Measurements from ENCODE around the gene KRTAP19-2. TPM values are rescaled to one million over a fixed set of nuclear protein-coding genes. Genes with fewer than 3 reads are reported as not detected.

The KRTAP19-2 gene
- total RNA-seq, 1 experiment from 2014 or later = not detected

GRCh38 chr21:30439975-30440374, 47.3 kb downstream of the KRTAP19-2 start, which contains the start of gene KRTAP15-1:
KRTAP15-1 (plus strand) TSS chr21:30440275; CDS start chr21:30440328, 53 bp downstream.
- no peak within 1 kb of the TSS for H3K27ac Mint-ChIP-seq
- POLR2A ChIA-PET = no interaction called here
- TF ChIP-seq NFATC4 (CRISPR knock-in tag; IDR thresholded peaks at IDR 0.05) = no peak
- TF ChIP-seq PRRX2 (CRISPR knock-in tag; IDR thresholded peaks at IDR 0.05) = no peak
- no peak for TF ChIP-seq EMX1 (CRISPR knock-in tag; IDR thresholded peaks at IDR 0.05)
- no peak for TF ChIP-seq AR (CRISPR knock-in tag; IDR thresholded peaks at IDR 0.05)
- TF ChIP-seq ARID4B (CRISPR knock-in tag; IDR thresholded peaks at IDR 0.05; ENCODE audit: borderline replicate concordance) = no peak
- no peak for TF ChIP-seq GRHL2 (CRISPR knock-in tag; IDR thresholded peaks at IDR 0.05; ENCODE audit: insufficient replicate concordance, severe bottlenecking)
- TF ChIP-seq SOX15 (CRISPR knock-in tag; IDR thresholded peaks at IDR 0.05) = no peak
- TF ChIP-seq NR3C1 (CRISPR knock-in tag; conservative IDR thresholded peaks at IDR 0.05; ENCODE audit: low read depth) = no peak
- no peak for TF ChIP-seq TEAD1 (CRISPR knock-in tag; IDR thresholded peaks at IDR 0.05)
- TF ChIP-seq ZNF425 (CRISPR knock-in tag; conservative IDR thresholded peaks at IDR 0.05) = no peak

More at GRCh38 chr21:30439975-30440374, 47.3 kb downstream of the KRTAP19-2 start, which contains the start of gene KRTAP15-1:
- no peak within 1 kb of the TSS for H3K4me3 Mint-ChIP-seq
- peaks cover 23% of the 10 kb centered on the region for H3K4me1 Mint-ChIP-seq
- DNase-seq (ENCODE audit: low spot score) (no peak), ATAC-seq (no peak)
- H3K36me3 Mint-ChIP-seq = no peaks in the 10 kb centered on the region
- CTCF ChIA-PET = interaction anchor here (1.8 to 1.9 kb wide), 2 partner anchors 24 to 31 kb away, joined by 4 to 5 read pairs; no protein-coding TSS in a partner anchor
- no peaks in the 10 kb centered on the region for H3K27me3 Mint-ChIP-seq (ENCODE audit: low read depth)
- H3K9me3 Mint-ChIP-seq = no peaks in the 10 kb centered on the region

Other genes with a start within 250 kb of the KRTAP19-2 start
- not detected in 3 replicates for gene KRTAP24-1, start 204.5 kb downstream of the KRTAP19-2 start, total RNA-seq (2021)
- gene KRTAP25-1, start 197.9 kb downstream of the KRTAP19-2 start, total RNA-seq (2021) = not detected in 3 replicates
- gene KRTAP26-1, start 167.1 kb downstream of the KRTAP19-2 start, total RNA-seq (2021) = not detected in 3 replicates
- not detected in 3 replicates for gene KRTAP27-1, start 149.7 kb downstream of the KRTAP19-2 start, total RNA-seq (2021)
- gene KRTAP23-1, start 138.8 kb downstream of the KRTAP19-2 start, total RNA-seq (2021) = not detected in 3 replicates
- gene KRTAP13-2, start 115.2 kb downstream of the KRTAP19-2 start, total RNA-seq (2021) = not detected in 3 replicates
- not detected in 3 replicates for gene KRTAP13-1, start 91.4 kb downstream of the KRTAP19-2 start, total RNA-seq (2021)
- gene KRTAP13-3, start 61.5 kb downstream of the KRTAP19-2 start, total RNA-seq (2021) = not detected in 3 replicates
- gene KRTAP13-4, start 57.2 kb downstream of the KRTAP19-2 start, total RNA-seq (2021) = 0.32 TPM in 1 of 3 replicates, not detected in the others
- gene KRTAP15-1, start 47.2 kb downstream of the KRTAP19-2 start, total RNA-seq (2021) = not detected in 3 replicates
- gene KRTAP19-1, start 7.1 kb downstream of the KRTAP19-2 start, total RNA-seq (2021) = not detected in 3 replicates
- gene KRTAP19-3, start 4.6 kb upstream of the KRTAP19-2 start, total RNA-seq (2021) = not detected in 3 replicates
- gene KRTAP19-4, start 9.7 kb upstream of the KRTAP19-2 start, total RNA-seq (2021) = not detected in 3 replicates
- not detected in 3 replicates for gene KRTAP19-5, start 14.7 kb upstream of the KRTAP19-2 start, total RNA-seq (2021)
- not detected in 3 replicates for gene KRTAP19-6, start 54.4 kb upstream of the KRTAP19-2 start, total RNA-seq (2021)
- gene KRTAP19-7, start 73.9 kb upstream of the KRTAP19-2 start, total RNA-seq (2021) = not detected in 3 replicates
- not detected in 3 replicates for gene KRTAP22-2, start 103.0 kb upstream of the KRTAP19-2 start, total RNA-seq (2021)
- gene KRTAP6-3, start 105.0 kb upstream of the KRTAP19-2 start, total RNA-seq (2021) = not detected in 3 replicates
- gene KRTAP6-2, start 111.5 kb upstream of the KRTAP19-2 start, total RNA-seq (2021) = not detected in 3 replicates
- gene KRTAP22-1, start 113.7 kb upstream of the KRTAP19-2 start, total RNA-seq (2021) = not detected in 3 replicates
- gene KRTAP6-1, start 126.5 kb upstream of the KRTAP19-2 start, total RNA-seq (2021) = not detected in 3 replicates
- gene KRTAP20-1, start 129.0 kb upstream of the KRTAP19-2 start, total RNA-seq (2021) = not detected in 3 replicates
- not detected in 3 replicates for gene KRTAP20-4, start 133.2 kb upstream of the KRTAP19-2 start, total RNA-seq (2021)
- not detected in 3 replicates for gene KRTAP20-2, start 147.8 kb upstream of the KRTAP19-2 start, total RNA-seq (2021)
- gene KRTAP20-3, start 155.4 kb upstream of the KRTAP19-2 start, total RNA-seq (2021) = not detected in 3 replicates
- not detected in 3 replicates for gene KRTAP21-3, start 231.3 kb upstream of the KRTAP19-2 start, total RNA-seq (2021)